Endothelial cell of umbilical vein (primary cell): ENCODE measurements around the gene LRTM2. TPM values are rescaled to one million over a fixed set of nuclear protein-coding genes. Genes with fewer than 3 reads are reported as not detected.

ENCODE experiments used
- BruUV-seq: library from RNA; stranded (reverse); fragments of 400-500 nt; replicated peaks from 2 replicates; lab custom pipeline; 2021; lab: Mats Ljungman, UMichigan
- CTCF ChIA-PET: fragments of 300-600, 350-600 bp; sonication (Branson Sonifier 250); formaldehyde crosslinking; loops from one replicate; lab custom pipeline; 2021; ENCODE audit warnings: antibody characterized with exemption, inconsistent platforms; lab: Charles Lee
- POLR2A ChIA-PET: fragments of 300-600, 350-600 bp; sonication (Branson Sonifier 250); formaldehyde crosslinking; loops from one replicate; lab custom pipeline; 2021; ENCODE audit warnings: antibody characterized with exemption, inconsistent platforms; lab: Charles Lee
- DNase-seq: peaks from one replicate; pipeline ENCODE4 v3.0.0-alpha.2; 2011; ENCODE audit warnings: low read depth, low spot score
- FAIRE-seq: peaks from 2 replicates; lab custom pipeline; 2011; peaks lifted over from hg19 to GRCh38; lab: Jason Lieb, UNC
- H2AFZ ChIP-seq: 2 replicates; pipeline ENCODE4 v1.6.0; 2012; ENCODE audit warnings: low read depth, low read length, control low read depth, inconsistent platforms
- H3K27ac ChIP-seq: 2 replicates; pipeline ENCODE4 v1.5.1; 2011; ENCODE audit warnings: low read depth, mild to moderate bottlenecking, control low read depth, low read length, moderate library complexity; ENCODE audit not compliant: insufficient read depth
- H3K27me3 ChIP-seq, 2 experiments: 2 replicates each; pipeline versions ENCODE4 v1.6.0 to v1.6.1; 2011; ENCODE audit warnings: low read length in 2 of 2, mixed read lengths in 1 of 2; ENCODE audit not compliant: control insufficient read depth in 2 of 2, insufficient read depth in 2 of 2
- H3K36me3 ChIP-seq, 2 experiments: 2 replicates in 1 of 2; 3 replicates in 1 of 2; pipeline ENCODE4 v1.5.1; 2011; ENCODE audit warnings: low read length in 2 of 2, mild to moderate bottlenecking in 1 of 2, moderate library complexity in 1 of 2; ENCODE audit not compliant: control insufficient read depth in 2 of 2, insufficient read depth in 2 of 2; ENCODE audit errors: extremely low read depth in 1 of 2
- H3K4me1 ChIP-seq: 3 replicates; pipeline ENCODE4 v1.5.1; 2011; ENCODE audit warnings: mild to moderate bottlenecking, low read length; ENCODE audit not compliant: control insufficient read depth, insufficient read depth; ENCODE audit errors: extremely low read depth
- H3K4me2 ChIP-seq: 2 replicates; pipeline ENCODE4 v1.6.1; 2011; ENCODE audit warnings: low read length, control low read depth, mixed read lengths; ENCODE audit not compliant: insufficient read depth
- H3K4me3 ChIP-seq, 3 experiments: fragments of 200-600 bp in 1 of 3; sonication (generic), shearing (Covaris generic) in 1 of 3; replicated peaks in 1 of 3; 2 replicates each; pipeline ENCODE4 v1.5.1; 2011 to 2016; ENCODE audit warnings: control low read depth in 3 of 3, low read length in 3 of 3, mild to moderate bottlenecking in 2 of 3, inconsistent platforms in 1 of 3, low read depth in 1 of 3, moderate library complexity in 1 of 3; ENCODE audit not compliant: insufficient read depth in 1 of 3
- H3K79me2 ChIP-seq: 2 replicates; pipeline ENCODE4 v1.6.0; 2012; ENCODE audit warnings: low read length, inconsistent platforms; ENCODE audit not compliant: control insufficient read depth, insufficient read depth
- H3K9ac ChIP-seq: replicated peaks from 2 replicates; pipeline ENCODE3; 2011; ENCODE audit warnings: low read length, control low read depth; ENCODE audit not compliant: insufficient read depth; ENCODE audit errors: extremely low read depth
- H3K9me1 ChIP-seq: replicated peaks from 3 replicates; pipeline ENCODE4 v1.6.0; 2011; ENCODE audit warnings: mild to moderate bottlenecking, low read length; ENCODE audit not compliant: control insufficient read depth, insufficient read depth; ENCODE audit errors: extremely low read depth
- H3K9me3 ChIP-seq: replicated peaks from 2 replicates; pipeline ENCODE4 v1.5.1; 2012; ENCODE audit warnings: low read length, inconsistent platforms; ENCODE audit not compliant: control insufficient read depth, insufficient read depth
- H4K20me1 ChIP-seq: replicated peaks from 2 replicates; pipeline ENCODE3; 2011; ENCODE audit warnings: mild to moderate bottlenecking, low read length; ENCODE audit not compliant: control insufficient read depth, insufficient read depth; ENCODE audit errors: extremely low read depth
- CTCF ChIP-seq, 2 donors: IDR thresholded peaks; 1 replicate in 1 of 2; 2 replicates in 1 of 2; pipeline ENCODE4 v1.5.1; 2011; ENCODE audit warnings: low read length in 2 of 2, mild to moderate bottlenecking in 2 of 2, moderate library complexity in 2 of 2, control low read depth in 1 of 2, inconsistent platforms in 1 of 2, low read depth in 1 of 2; ENCODE audit not compliant: insufficient read depth in 1 of 2; ENCODE audit errors: extremely low read depth in 1 of 2
- EZH2 ChIP-seq: IDR thresholded peaks from 2 replicates; pipeline ENCODE4 v1.6.1; 2012; ENCODE audit warnings: borderline replicate concordance, low read depth, mild to moderate bottlenecking, moderate library complexity, low read length, inconsistent platforms; ENCODE audit not compliant: severe bottlenecking
- FOS ChIP-seq: IDR thresholded peaks from 2 replicates; pipeline ENCODE4 v1.6.1; 2011; ENCODE audit warnings: mild to moderate bottlenecking, low read length, moderate library complexity, borderline replicate concordance; ENCODE audit not compliant: insufficient read depth
- GATA2 ChIP-seq: IDR thresholded peaks from 2 replicates; pipeline ENCODE4 v1.7.0; 2011; ENCODE audit warnings: low read depth, mild to moderate bottlenecking, moderate library complexity, mixed read lengths, low read length; ENCODE audit not compliant: insufficient read length, insufficient read depth
- JUN ChIP-seq: IDR thresholded peaks from 2 replicates; pipeline ENCODE4 v1.6.1; 2011; ENCODE audit warnings: borderline replicate concordance, low read depth; ENCODE audit not compliant: insufficient read length, insufficient read depth
- MAX ChIP-seq: IDR thresholded peaks from 2 replicates; pipeline ENCODE4 v1.6.1; 2011; ENCODE audit not compliant: insufficient read depth, insufficient read length
- MYC ChIP-seq: IDR thresholded peaks from one replicate; pipeline ENCODE4 v1.6.1; 2011; ENCODE audit warnings: mild to moderate bottlenecking, low read depth, low read length
- POLR2A ChIP-seq: IDR thresholded peaks from 2 replicates; pipeline ENCODE4 v1.6.1; 2012; ENCODE audit warnings: low read depth, mild to moderate bottlenecking, control low read depth, low read length
- POLR2AphosphoS5 ChIP-seq: IDR thresholded peaks from 2 replicates; pipeline ENCODE4 v1.6.1; 2012; ENCODE audit warnings: low read depth, mild to moderate bottlenecking, control low read depth, low read length, moderate library complexity; ENCODE audit not compliant: insufficient read depth
- dilution Hi-C: fragments of 300-500 bp; cut with MboI; formaldehyde crosslinking; loops from one replicate; pipeline ENCODE4 v1.15.0; 2019; ENCODE audit warnings: low sequenced_read_pairs; ENCODE audit not compliant: extremely low pct_ligation_motif_present
- intact Hi-C: fragments of 100-400 bp; cut with micrococcal nuclease; formaldehyde crosslinking; loops from one replicate; pipeline ENCODE4 v1.10.0; 2022
- polyA plus RNA-seq, 4 experiments: library from polyadenylated mRNA; depleted of rRNA in 3 of 4; stranded (reverse) in 3 of 4; unstranded in 1 of 4; fragments of >200 nt; gene quantifications; 2 replicates each; pipeline versions ENCODE4 v1.2.1 to v1.2.3, GENCODE V29; 2011 to 2012; ENCODE audit warnings: missing spikeins in 1 of 4
- total RNA-seq: library from RNA; stranded (reverse); gene quantifications from 2 replicates; pipeline ENCODE4 v1.2.3, GENCODE V29; 2021

LRTM2 gene
- total and polyA plus RNA-seq, 2 donors (not counting 3 experiments of a cell fraction or from before 2014, with no cell fraction given): not detected

GRCh38 chr12:1779783-1780182 is 40.6 kb upstream of the LRTM2 start:
- peak overlapping the region; percentile 37 for H3K4me2 ChIP-seq
- H3K36me3 ChIP-seq: peaks cover 0 to 6% of the 10 kb centered on the region in 2 experiments
- ChIA-PET CTCF (interaction anchor here (1.0 to 2.0 kb wide), 4 partner anchors 11 to 160 kb away, joined by 5 to 13 read pairs (median 8); no protein-coding TSS in a partner anchor), POLR2A (interaction anchor here (1.0 kb wide), 1 partner anchor 118 kb away, joined by 3 read pairs; no protein-coding TSS in a partner anchor)
- intact Hi-C loops (no loop called here), dilution Hi-C loops (no loop called here)
- DNase-seq (peak; percentile 82), FAIRE-seq (peak; percentile 78)
- no peaks in the 10 kb centered on the region for H3K9me1 ChIP-seq
- peaks cover 9% of the 10 kb centered on the region for H3K4me1 ChIP-seq
- no TSS peak for BruUV-seq
- no peak overlapping the region for H3K4me3 ChIP-seq
- TF ChIP-seq JUN: no peak
- no peak for TF ChIP-seq POLR2AphosphoS5
- TF ChIP-seq EZH2: no peak
- TF ChIP-seq MAX: no peak
- no peak for TF ChIP-seq FOS
- TF ChIP-seq MYC: no peak
- TF ChIP-seq CTCF (IDR thresholded peaks at IDR 0.05; ENCODE audit: extremely low read depth in 1 of 2, insufficient read depth in 1 of 2, low read depth in 1 of 2, low read length in 2 of 2): no peak
- no peak for TF ChIP-seq GATA2
- no peak for TF ChIP-seq POLR2A
- peaks cover 2% of the 10 kb centered on the region for H3K79me2 ChIP-seq
- H3K27ac ChIP-seq: no peak overlapping the region
- H2AFZ ChIP-seq: no peak overlapping the region
- no peak overlapping the region for H3K9ac ChIP-seq
- no peaks in the 10 kb centered on the region for H3K9me3 ChIP-seq
- H3K27me3 ChIP-seq: no peaks in the 10 kb centered on the region
- H4K20me1 ChIP-seq: no peaks in the 10 kb centered on the region
